HepG2 (cell line): ENCODE data around the gene FRMD3. TPM values are rescaled to one million over a fixed set of nuclear protein-coding genes. Genes with fewer than 3 reads are reported as not detected.

ENCODE experiments used
- ATAC-seq: fragments of 200-7000 bp; cut with Tn5 transposase; 3 replicates; pipeline ENCODE4 v1.9.1; 2020; ENCODE audit warnings: mild to moderate bottlenecking, moderate library complexity
- BruUV-seq: library from RNA; stranded (reverse); fragments of 400-500 nt; replicated peaks from 2 replicates; lab custom pipeline; 2021; lab: Mats Ljungman, UMichigan
- CTCF ChIA-PET: fragments of 300-600 bp; formaldehyde crosslinking; extraction: SDS; loops from one replicate; lab custom pipeline; 2021; ENCODE audit warnings: low total read pairs, inconsistent platforms, low intra/inter-chr PET ratio; lab: Yijun Ruan, JAX
- POLR2A ChIA-PET: fragments of 350-600 bp; sonication (Branson Sonifier 250); formaldehyde crosslinking; loops from one replicate; lab custom pipeline; 2020; ENCODE audit warnings: antibody characterized with exemption, inconsistent platforms; lab: Yijun Ruan, JAX
- DNase-seq: peaks from one replicate; pipeline ENCODE4 v3.0.0-alpha.2; 2015; ENCODE audit warnings: low spot score
- FAIRE-seq: peaks from 3 replicates; lab custom pipeline; 2011; peaks lifted over from hg19 to GRCh38; lab: Jason Lieb, UNC
- H2AFZ ChIP-seq: one replicate; pipeline ENCODE4 v1.6.1; 2011; ENCODE audit warnings: low read length, inconsistent platforms
- H3K27ac ChIP-seq: fragments of 300-600 bp; 3 replicates; pipeline ENCODE4 v1.8.0; 2011; ENCODE audit warnings: mixed run types, mild to moderate bottlenecking, mixed read lengths, low read length, inconsistent platforms; ENCODE audit not compliant: insufficient read depth; ENCODE audit errors: extremely low read length
- H3K27me3 ChIP-seq, 2 experiments: fragments of 200-600 bp in 1 of 2; 2 replicates in 1 of 2; 3 replicates in 1 of 2; pipeline versions ENCODE4 v1.6.0 to v1.8.0; 2011; ENCODE audit warnings: low read length in 2 of 2, mild to moderate bottlenecking in 2 of 2, moderate library complexity in 2 of 2, inconsistent platforms in 1 of 2; ENCODE audit not compliant: insufficient read depth in 2 of 2, control insufficient read depth in 1 of 2
- H3K36me3 ChIP-seq, 2 experiments: fragments of 200-600 bp in 1 of 2; replicated peaks in 1 of 2; 2 replicates in 1 of 2; 3 replicates in 1 of 2; pipeline versions ENCODE4 v1.5.1 to v1.8.0; 2011; ENCODE audit warnings: low read length in 2 of 2, inconsistent platforms in 1 of 2; ENCODE audit not compliant: insufficient read depth in 2 of 2, control insufficient read depth in 1 of 2
- H3K4me1 ChIP-seq: 2 replicates; pipeline ENCODE4 v1.5.1; 2012; ENCODE audit warnings: low read length, inconsistent platforms; ENCODE audit not compliant: insufficient read depth
- H3K4me2 ChIP-seq: 2 replicates; pipeline ENCODE4 v1.6.0; 2011; ENCODE audit warnings: low read depth, low read length, inconsistent platforms
- H3K4me3 ChIP-seq, 3 experiments: fragments of 200-600 bp in 1 of 3; sonication (generic), shearing (Covaris generic) in 1 of 3; replicated peaks in 1 of 3; 2 replicates each; pipeline ENCODE4 v1.5.1; 2011 to 2016; ENCODE audit warnings: low read length in 3 of 3, inconsistent platforms in 2 of 3, low read depth in 2 of 3, mild to moderate bottlenecking in 2 of 3, control low read depth in 1 of 3, mixed read lengths in 1 of 3; ENCODE audit not compliant: insufficient read depth in 1 of 3
- H3K79me2 ChIP-seq: one replicate; pipeline ENCODE4 v1.6.1; 2011; ENCODE audit warnings: low read length, inconsistent platforms; ENCODE audit not compliant: insufficient read depth
- H3K9ac ChIP-seq: 2 replicates; pipeline ENCODE4 v1.6.0; 2011; ENCODE audit warnings: mild to moderate bottlenecking, low read depth, low read length, inconsistent platforms; ENCODE audit not compliant: insufficient read depth
- H3K9me3 ChIP-seq: 2 replicates; pipeline ENCODE4 v1.5.1; 2012; ENCODE audit warnings: mild to moderate bottlenecking, low read length
- H4K20me1 ChIP-seq: 2 replicates; pipeline ENCODE4 v1.6.0; 2011; ENCODE audit warnings: inconsistent platforms, mild to moderate bottlenecking, low read length, moderate library complexity; ENCODE audit not compliant: insufficient read depth
- HIVEP1 ChIP-seq: sonication (generic); formaldehyde crosslinking; IDR thresholded peaks from 2 replicates; pipeline ENCODE4 v1.4.0; 2020; ENCODE audit warnings: mild to moderate bottlenecking, missing genetic modification reagents
- MAZ ChIP-seq, 2 experiments: sonication (generic) in 1 of 2; formaldehyde crosslinking in 1 of 2; IDR thresholded peaks; 2 replicates each; pipeline versions ENCODE4 v1.5.0 to v1.6.1; 2012 to 2020; ENCODE audit warnings: low read depth in 2 of 2, mild to moderate bottlenecking in 2 of 2, borderline replicate concordance in 1 of 2, improper control_type of control experiment in 1 of 2, low read length in 1 of 2, missing genetic modification reagents in 1 of 2, moderate library complexity in 1 of 2
- PBX2 ChIP-seq: IDR thresholded peaks from 2 replicates; pipeline ENCODE4 v1.6.1; 2016; ENCODE audit warnings: control low read depth
- PCBP1 ChIP-seq: fragments of 200-400 bp; formaldehyde crosslinking; IDR thresholded peaks from 2 replicates; pipeline ENCODE4 v1.6.1; 2017; ENCODE audit warnings: mild to moderate bottlenecking, low read depth, low read length, borderline replicate concordance
- PLSCR1 ChIP-seq: sonication (generic); formaldehyde crosslinking; IDR thresholded peaks from 2 replicates; pipeline ENCODE4 v1.5.0; 2020; ENCODE audit warnings: missing genetic modification reagents, mild to moderate bottlenecking, borderline replicate concordance
- RXRA ChIP-seq: sonication (generic); formaldehyde crosslinking; IDR thresholded peaks from 2 replicates; pipeline ENCODE4 v1.5.1; 2020; ENCODE audit warnings: missing genetic modification reagents
- SIX1 ChIP-seq: sonication (generic); formaldehyde crosslinking; IDR thresholded peaks from 2 replicates; pipeline ENCODE4 v1.4.0; 2020; ENCODE audit warnings: missing genetic modification reagents, borderline replicate concordance
- SP5 ChIP-seq: IDR thresholded peaks from 2 replicates; pipeline ENCODE4 v1.6.1; 2016; ENCODE audit warnings: low read depth, borderline replicate concordance
- TAF1 ChIP-seq: sonication (generic); formaldehyde crosslinking; IDR thresholded peaks from 2 replicates; pipeline ENCODE4 v1.4.0; 2020; ENCODE audit warnings: missing genetic modification reagents
- THRA ChIP-seq: sonication (generic); formaldehyde crosslinking; IDR thresholded peaks from 2 replicates; pipeline ENCODE4 v1.4.0; 2020; ENCODE audit warnings: missing genetic modification reagents, borderline replicate concordance
- ZBTB3 ChIP-seq: sonication (generic); formaldehyde crosslinking; IDR thresholded peaks from 2 replicates; pipeline ENCODE4 v1.4.0; 2020; ENCODE audit warnings: low read depth, mild to moderate bottlenecking, moderate library complexity, missing genetic modification reagents, borderline replicate concordance
- ZBTB38 ChIP-seq: sonication (generic); formaldehyde crosslinking; IDR thresholded peaks from 2 replicates; pipeline ENCODE4 v1.5.1; 2020; ENCODE audit warnings: mild to moderate bottlenecking, missing genetic modification reagents
- ZNF136 ChIP-seq: sonication (generic); formaldehyde crosslinking; IDR thresholded peaks from 2 replicates; pipeline ENCODE4 v1.8.1; 2022; ENCODE audit warnings: low read depth, mild to moderate bottlenecking, moderate library complexity, missing genetic modification reagents
- ZNF510 ChIP-seq: sonication (generic); formaldehyde crosslinking; IDR thresholded peaks from 2 replicates; pipeline ENCODE4 v1.4.0; 2020; ENCODE audit warnings: low read depth, mild to moderate bottlenecking, missing genetic modification reagents
- ZNF652 ChIP-seq: IDR thresholded peaks from 2 replicates; pipeline ENCODE4 v1.6.1; 2016; ENCODE audit warnings: low read depth, borderline replicate concordance
- WGBS: methylation state at CpG from one replicate; pipeline ENCODE4 v1.1.6; 2017; ENCODE audit warnings: low lambda C conversion rate; 5-methylcytosine and 5-hydroxymethylcytosine counted together
- in situ Hi-C: cut with HindIII; loops from 2 replicates; pipeline ENCODE4 v1.10.0; 2017; ENCODE audit warnings: low pct_unique_long_range_greater_than_20kb; ENCODE audit not compliant: extremely low pct_ligation_motif_present
- intact Hi-C: fragments of 100-400 bp; cut with micrococcal nuclease; formaldehyde crosslinking; loops from one replicate; pipeline ENCODE4 v1.10.0; 2022; ENCODE audit not compliant: unreplicated experiment
- polyA plus RNA-seq, 8 experiments: library from polyadenylated mRNA; depleted of rRNA in 3 of 8; stranded (reverse) in 7 of 8; unstranded in 1 of 8; fragments of >200 nt; fragmentation: Illumina TruSeq in 4 of 8; extraction: Trizol in 4 of 8; gene quantifications; 2 replicates each; pipeline versions ENCODE4 v1.2.1 to v1.2.3, GENCODE V29; 2011 to 2016; ENCODE audit warnings: low read depth in 4 of 8, missing spikeins in 1 of 8, mixed read lengths in 1 of 8; ENCODE audit not compliant: insufficient read depth in 1 of 8
- total RNA-seq, 5 experiments: library from RNA; depleted of rRNA; stranded (reverse); fragments of >200 nt; fragmentation: Illumina TruSeq; extraction: Trizol; gene quantifications; 2 replicates each; pipeline ENCODE4 v1.2.3, GENCODE V29; 2016; ENCODE audit warnings: low read depth in 1 of 5
- TF ChIP-seq, protein P1 (sequence below): sonication (generic); formaldehyde crosslinking; IDR thresholded peaks from 2 replicates; pipeline ENCODE4 v1.5.0; 2020; ENCODE audit warnings: mild to moderate bottlenecking, missing genetic modification reagents

FRMD3 gene
- total and polyA plus RNA-seq, 2 of the 13 experiments (the other 11 are each of a cell fraction or from before 2014, with no cell fraction given), result 3.2 to 7.7 TPM

- Histone ChIP-seq H3K4me2 (no peak overlapping the region), H3K27me3 (no peaks in the 10 kb centered on the region), H4K20me1 (no peaks in the 10 kb centered on the region), H3K9me3 (no peaks in the 10 kb centered on the region), H3K4me3 (no peak overlapping the region), H2AFZ (no peak overlapping the region), H3K79me2 (no peaks in the 10 kb centered on the region), H3K9ac (no peak overlapping the region), H3K4me1 (no peaks in the 10 kb centered on the region), H3K36me3 (peaks cover 1 to 31% of the 10 kb centered on the region in 2 experiments; a peak in 4 of 5 replicates), H3K27ac (no peak overlapping the region)
- ATAC-seq (no peak), DNase-seq (no peak), FAIRE-seq (no peak)
- ChIA-PET POLR2A (no interaction called here), CTCF (no interaction called here)
- WGBS, result 76% methylated on average over 2 of the region's 2 CpGs
- no peak for TF ChIP-seq ZNF136
- no peak for TF ChIP-seq THRA (CRISPR knock-in tag)
- no peak for TF ChIP-seq MAZ (IDR thresholded peaks at IDR 0.05; ENCODE audit: borderline replicate concordance, low read depth, low read length)
- no peak for TF ChIP-seq MAZ (CRISPR knock-in tag; IDR thresholded peaks at IDR 0.05; ENCODE audit: low read depth)
- no peak for TF ChIP-seq ZBTB38
- no peak for TF ChIP-seq PLSCR1 (CRISPR knock-in tag)
- no peak for TF ChIP-seq SP5
- no peak for TF ChIP-seq RXRA (CRISPR knock-in tag)
- no peak for TF ChIP-seq HIVEP1
- no peak for TF ChIP-seq PCBP1
- TF ChIP-seq SIX1 (CRISPR knock-in tag), result no peak
- TF ChIP-seq ZNF510 (CRISPR knock-in tag), result no peak
- TF ChIP-seq, protein P1, sequence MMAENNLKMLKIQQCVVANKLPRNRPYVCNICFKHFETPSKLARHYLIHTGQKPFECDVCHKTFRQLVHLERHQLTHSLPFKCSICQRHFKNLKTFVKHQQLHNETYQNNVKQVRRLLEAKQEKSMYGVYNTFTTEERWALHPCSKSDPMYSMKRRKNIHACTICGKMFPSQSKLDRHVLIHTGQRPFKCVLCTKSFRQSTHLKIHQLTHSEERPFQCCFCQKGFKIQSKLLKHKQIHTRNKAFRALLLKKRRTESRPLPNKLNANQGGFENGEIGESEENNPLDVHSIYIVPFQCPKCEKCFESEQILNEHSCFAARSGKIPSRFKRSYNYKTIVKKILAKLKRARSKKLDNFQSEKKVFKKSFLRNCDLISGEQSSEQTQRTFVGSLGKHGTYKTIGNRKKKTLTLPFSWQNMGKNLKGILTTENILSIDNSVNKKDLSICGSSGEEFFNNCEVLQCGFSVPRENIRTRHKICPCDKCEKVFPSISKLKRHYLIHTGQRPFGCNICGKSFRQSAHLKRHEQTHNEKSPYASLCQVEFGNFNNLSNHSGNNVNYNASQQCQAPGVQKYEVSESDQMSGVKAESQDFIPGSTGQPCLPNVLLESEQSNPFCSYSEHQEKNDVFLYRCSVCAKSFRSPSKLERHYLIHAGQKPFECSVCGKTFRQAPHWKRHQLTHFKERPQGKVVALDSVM (CRISPR knock-in tag), result no peak
- no peak for TF ChIP-seq ZNF652 (CRISPR knock-in tag)
- no peak for TF ChIP-seq ZBTB3
- no peak for TF ChIP-seq PBX2 (CRISPR knock-in tag)
- no peak for TF ChIP-seq TAF1 (CRISPR knock-in tag)
- intact Hi-C loops (no loop called here), in situ Hi-C loops (no loop called here)
- BruUV-seq, result no TSS peak
Observed at GRCh38 chr9:83299094-83299493, 239.1 kb downstream of the FRMD3 start.
